Vagina (tissue), 2 donors: ENCODE data around the gene TSC1. TPM values are rescaled to one million over a fixed set of nuclear protein-coding genes. Genes with fewer than 3 reads are reported as not detected.
"Not testable (repeated sequence)": the region's sequence is repeated elsewhere in the genome, so short reads cannot be mapped to it uniquely, and the experiment has no call there.

Experiments
- DNase-seq, 2 donors: peaks; one replicate each; pipeline ENCODE4 v3.0.0-alpha.2; 2017; ENCODE audit errors: extremely low spot score in 2 of 2
- H3K27ac ChIP-seq: fragments of 200-600 bp; sonication (generic); one replicate; pipeline ENCODE4 v1.5.1; 2019
- H3K27me3 ChIP-seq: fragments of 200-600 bp; sonication (generic); one replicate; pipeline ENCODE4 v1.5.1; 2019
- H3K36me3 ChIP-seq, 2 donors: fragments of 200-600 bp; sonication (generic); one replicate each; pipeline ENCODE4 v1.5.1; 2017 to 2019
- H3K4me1 ChIP-seq: fragments of 200-600 bp; sonication (generic); one replicate; pipeline ENCODE4 v1.5.1; 2019
- H3K4me3 ChIP-seq, 2 donors: fragments of 200-600 bp; sonication (generic); 1 replicate in 1 of 2; 2 replicates in 1 of 2; pipeline ENCODE4 v1.5.1; 2016 to 2019
- H3K9me3 ChIP-seq: fragments of 200-600 bp; sonication (generic); one replicate; pipeline ENCODE4 v1.5.1; 2019
- POLR2A ChIP-seq, 2 donors: fragments of 450-650 bp; IDR thresholded peaks; one replicate each; pipeline ENCODE4 v1.6.1; 2017; ENCODE audit warnings: antibody characterized with exemption in 2 of 2, mild to moderate bottlenecking in 2 of 2, moderate library complexity in 2 of 2
- POLR2AphosphoS5 ChIP-seq, 2 donors: sonication (generic); formaldehyde crosslinking; IDR thresholded peaks; one replicate each; pipeline ENCODE4 v1.9.0; 2017; ENCODE audit warnings: antibody characterized with exemption in 2 of 2, mild to moderate bottlenecking in 2 of 2, low read depth in 1 of 2; ENCODE audit not compliant: insufficient read depth in 1 of 2
- intact Hi-C: fragments of 100-400 bp; cut with DNase I; formaldehyde crosslinking; loops from one replicate; pipeline ENCODE4 v1.15.1; 2023
- total RNA-seq: library from RNA; depleted of rRNA; stranded (reverse); fragments of >200 nt; gene quantifications from one replicate; pipeline ENCODE4 v1.2.3, GENCODE V29; 2016
- TF ChIP-seq, protein P1 (sequence below), 3 experiments: fragments of 450-650 bp in 2 of 3; fragments of 200-600 bp in 1 of 3; sonication (generic) in 1 of 3; IDR thresholded peaks; one replicate each; pipeline ENCODE4 v1.5.1; 2017 to 2019; ENCODE audit warnings: antibody characterized with exemption in 3 of 3, mild to moderate bottlenecking in 2 of 3, moderate library complexity in 2 of 3

Gene TSC1
- total RNA-seq, 1 donor from 2014 or later = 56.2 TPM

DNA sequence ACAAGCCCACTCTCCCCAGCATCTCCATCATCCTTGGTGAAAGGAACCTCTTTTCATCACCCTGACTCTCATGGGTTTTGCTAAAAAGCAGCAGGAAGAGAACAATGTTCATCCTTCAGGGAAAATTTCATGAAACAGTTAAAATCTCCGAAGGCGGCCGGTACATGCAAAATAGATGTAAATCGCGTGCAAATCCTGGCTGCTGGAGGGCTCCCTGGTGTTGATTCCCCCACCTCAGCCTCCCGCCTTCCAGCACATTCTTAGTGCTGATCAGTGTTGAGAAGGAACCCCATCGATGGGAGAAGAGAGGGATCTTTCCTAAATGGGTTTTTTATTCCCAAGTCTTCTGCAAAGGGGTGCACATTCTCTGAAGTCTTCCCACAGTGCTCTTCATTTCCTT, 25.4 kb upstream of the TSC1 start:
- intact Hi-C loops = no loop called here
- no peak for DNase-seq
- Histone ChIP-seq H3K4me1 (no peaks in the 10 kb centered on the region), H3K36me3 (no peaks in the 10 kb centered on the region), H3K27me3 (no peaks in the 10 kb centered on the region), H3K27ac (no peak overlapping the region), H3K4me3 (no peak overlapping the region), H3K9me3 (no peaks in the 10 kb centered on the region)
- TF ChIP-seq POLR2A (IDR thresholded peaks at IDR 0.05) = no peak

DNA sequence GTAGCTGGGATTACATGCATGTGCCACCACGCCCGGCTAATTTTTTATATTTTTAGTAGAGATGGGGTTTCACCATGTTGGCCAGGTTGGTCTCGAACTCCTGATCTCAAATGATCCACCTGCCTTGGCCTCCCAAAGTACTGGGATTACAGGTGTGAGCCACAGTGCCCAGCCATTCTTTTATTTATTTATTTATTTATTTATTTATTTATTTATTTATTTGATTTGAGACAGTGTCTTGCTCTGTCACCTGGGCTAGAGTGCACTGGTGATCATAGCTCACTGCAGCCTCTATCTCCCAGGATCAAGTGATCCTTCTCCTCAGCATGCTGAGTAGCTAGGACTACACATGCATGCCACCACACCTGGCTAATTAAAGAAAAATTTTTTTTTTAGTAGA, 23.5 kb upstream of the TSC1 start:
- H3K27ac ChIP-seq, DNase-seq, H3K4me1 ChIP-seq, intact Hi-C loops, H3K9me3 ChIP-seq, H3K27me3 ChIP-seq, H3K36me3 ChIP-seq, H3K4me3 ChIP-seq: not testable (repeated sequence)

GRCh38 chr9:132965478-132965877, 21.1 kb upstream of the TSC1 start:
- Histone ChIP-seq H3K36me3 (no peaks in the 10 kb centered on the region), H3K27me3 (no peaks in the 10 kb centered on the region), H3K27ac (no peak overlapping the region), H3K4me3 (no peak overlapping the region), H3K9me3 (no peaks in the 10 kb centered on the region), H3K4me1 (no peaks in the 10 kb centered on the region)
- no peak for DNase-seq
- intact Hi-C loops = no loop called here
- TF ChIP-seq, protein P1, sequence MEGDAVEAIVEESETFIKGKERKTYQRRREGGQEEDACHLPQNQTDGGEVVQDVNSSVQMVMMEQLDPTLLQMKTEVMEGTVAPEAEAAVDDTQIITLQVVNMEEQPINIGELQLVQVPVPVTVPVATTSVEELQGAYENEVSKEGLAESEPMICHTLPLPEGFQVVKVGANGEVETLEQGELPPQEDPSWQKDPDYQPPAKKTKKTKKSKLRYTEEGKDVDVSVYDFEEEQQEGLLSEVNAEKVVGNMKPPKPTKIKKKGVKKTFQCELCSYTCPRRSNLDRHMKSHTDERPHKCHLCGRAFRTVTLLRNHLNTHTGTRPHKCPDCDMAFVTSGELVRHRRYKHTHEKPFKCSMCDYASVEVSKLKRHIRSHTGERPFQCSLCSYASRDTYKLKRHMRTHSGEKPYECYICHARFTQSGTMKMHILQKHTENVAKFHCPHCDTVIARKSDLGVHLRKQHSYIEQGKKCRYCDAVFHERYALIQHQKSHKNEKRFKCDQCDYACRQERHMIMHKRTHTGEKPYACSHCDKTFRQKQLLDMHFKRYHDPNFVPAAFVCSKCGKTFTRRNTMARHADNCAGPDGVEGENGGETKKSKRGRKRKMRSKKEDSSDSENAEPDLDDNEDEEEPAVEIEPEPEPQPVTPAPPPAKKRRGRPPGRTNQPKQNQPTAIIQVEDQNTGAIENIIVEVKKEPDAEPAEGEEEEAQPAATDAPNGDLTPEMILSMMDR (IDR thresholded peaks at IDR 0.05) = no peak

- H3K9me3 ChIP-seq = no peaks in the 10 kb centered on the region
Observed at GRCh38 chr9:132961002-132961401, 16.6 kb upstream of the TSC1 start.

DNA sequence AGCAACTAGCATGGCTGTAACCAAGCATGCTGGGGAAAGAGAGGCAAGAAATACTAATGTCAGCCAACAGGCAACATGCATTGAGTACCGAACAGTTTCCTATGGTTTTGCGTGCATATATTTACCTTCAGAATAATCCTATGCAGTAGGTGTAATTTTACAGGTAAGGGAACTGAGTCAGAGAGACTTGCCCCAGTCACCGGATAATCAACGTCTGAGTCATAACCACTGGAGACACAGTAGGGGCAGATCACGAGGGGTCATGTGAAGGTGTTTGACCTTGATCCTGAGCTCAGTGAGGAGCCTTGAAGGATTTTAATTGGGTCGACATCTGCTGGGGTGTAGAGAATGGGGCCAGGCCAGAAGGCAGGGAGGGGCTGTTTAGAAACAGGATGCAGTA, 13.4 kb upstream of the TSC1 start:
- no peaks in the 10 kb centered on the region for H3K4me1 ChIP-seq
- intact Hi-C loops = no loop called here
- no peak for TF ChIP-seq POLR2A (IDR thresholded peaks at IDR 0.05)
- no peak for DNase-seq
- no peak overlapping the region for H3K4me3 ChIP-seq
- no peaks in the 10 kb centered on the region for H3K27me3 ChIP-seq
- H3K27ac ChIP-seq = no peak overlapping the region
- H3K9me3 ChIP-seq = no peaks in the 10 kb centered on the region
- no peaks in the 10 kb centered on the region for H3K36me3 ChIP-seq

More at GRCh38 chr9:132961002-132961401, 16.6 kb upstream of the TSC1 start:
- Histone ChIP-seq H3K36me3 (no peaks in the 10 kb centered on the region), H3K4me1 (no peaks in the 10 kb centered on the region), H3K27me3 (no peaks in the 10 kb centered on the region), H3K4me3 (no peak overlapping the region), H3K27ac (no peak overlapping the region)
- no peak for DNase-seq
- intact Hi-C loops = no loop called here
- TF ChIP-seq, protein P1 (IDR thresholded peaks at IDR 0.05) = no peak

- H3K27me3 ChIP-seq = no peaks in the 10 kb centered on the region
- H3K4me1 ChIP-seq = no peaks in the 10 kb centered on the region
- intact Hi-C loops = no loop called here
- DNase-seq = no peak
- H3K27ac ChIP-seq = no peak overlapping the region
- H3K9me3 ChIP-seq = no peaks in the 10 kb centered on the region
- no peaks in the 10 kb centered on the region for H3K36me3 ChIP-seq
- TF ChIP-seq POLR2A (IDR thresholded peaks at IDR 0.05) (no peak), POLR2AphosphoS5 (IDR thresholded peaks at IDR 0.05; ENCODE audit: insufficient read depth in 1 of 2, low read depth in 1 of 2) (no peak)
- TF ChIP-seq, protein P1 (IDR thresholded peaks at IDR 0.05) = no peak
- no peak overlapping the region for H3K4me3 ChIP-seq
Observed at GRCh38 chr9:132955768-132956167, 11.4 kb upstream of the TSC1 start.

DNA sequence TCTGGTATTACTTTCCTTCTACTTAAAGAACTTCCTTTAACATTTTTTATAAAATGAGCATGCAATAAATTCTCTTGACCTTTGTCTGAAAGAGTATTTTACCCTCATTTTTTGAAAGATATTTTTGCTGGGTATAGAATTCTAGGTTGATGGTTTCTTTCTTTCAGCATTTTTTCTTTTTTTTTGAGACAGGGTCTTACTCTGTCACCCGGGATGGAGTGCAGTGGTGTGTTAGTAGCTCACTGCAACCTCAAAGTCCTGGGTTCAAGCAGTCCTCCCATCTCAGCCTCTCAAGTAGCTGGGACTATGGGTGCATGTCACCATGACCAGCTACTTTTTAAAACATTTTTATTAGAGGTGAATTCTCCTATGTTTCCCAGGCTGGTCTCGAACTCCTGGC, 10.7 kb upstream of the TSC1 start:
- no peaks in the 10 kb centered on the region for H3K27me3 ChIP-seq
- DNase-seq = no peak
- intact Hi-C loops = no loop called here
- no peak overlapping the region for H3K27ac ChIP-seq
- no peaks in the 10 kb centered on the region for H3K4me1 ChIP-seq
- TF ChIP-seq POLR2A (IDR thresholded peaks at IDR 0.05) (no peak), POLR2AphosphoS5 (IDR thresholded peaks at IDR 0.05; ENCODE audit: insufficient read depth in 1 of 2, low read depth in 1 of 2) (no peak)
- TF ChIP-seq, protein P1 (IDR thresholded peaks at IDR 0.05) = no peak
- H3K36me3 ChIP-seq = no peaks in the 10 kb centered on the region
- no peaks in the 10 kb centered on the region for H3K9me3 ChIP-seq
- H3K4me3 ChIP-seq = no peak overlapping the region
